Activated CD4-positive, alpha-beta T cell treated with anti-CD3 and anti-CD28 coated beads for 1 hour (primary cell): Measurements from ENCODE around the gene CHRNA10.

ENCODE experiments used
- DNase-seq: peaks from one replicate; pipeline ENCODE4 v3.0.0-alpha.2; 2020

CHRNA10 gene

GRCh38 chr11:3671334-3672254 lies at the start of gene CHRNA10:
TSS of gene CHRNA10 (minus strand) at chr11:3671384. CDS start at chr11:3671312, 72 bp downstream.
- no peak for DNase-seq

GRCh38 chr11:3712274-3712673 lies 41.1 kb upstream of the CHRNA10 start:
- no peak for DNase-seq

GRCh38 chr11:3710485-3711259 lies 39.5 kb upstream of the CHRNA10 start:
- no peak for DNase-seq

GRCh38 chr11:3709977-3710376 lies 38.8 kb upstream of the CHRNA10 start:
- no peak for DNase-seq

- DNase-seq: no peak
Measured at GRCh38 chr11:3707176-3707575, 36.0 kb upstream of the CHRNA10 start.

- no peak for DNase-seq
Measured at GRCh38 chr11:3703383-3703782, 32.2 kb upstream of the CHRNA10 start.

GRCh38 chr11:3700910-3701309 lies 29.7 kb upstream of the CHRNA10 start:
- no peak for DNase-seq

GRCh38 chr11:3700410-3700809 lies 29.2 kb upstream of the CHRNA10 start:
- no peak for DNase-seq

GRCh38 chr11:3686751-3687150 lies 15.6 kb upstream of the CHRNA10 start:
- DNase-seq: no peak

- DNase-seq: no peak
Measured at GRCh38 chr11:3685923-3686322, 14.7 kb upstream of the CHRNA10 start.

- no peak for DNase-seq
Measured at GRCh38 chr11:3684819-3685172, 13.6 kb upstream of the CHRNA10 start.

GRCh38 chr11:3684129-3684818 lies 13.1 kb upstream of the CHRNA10 start:
- no peak for DNase-seq

GRCh38 chr11:3683039-3683438 lies 11.9 kb upstream of the CHRNA10 start:
- no peak for DNase-seq

- DNase-seq: no peak
Measured at GRCh38 chr11:3679077-3679476, 7.9 kb upstream of the CHRNA10 start.

GRCh38 chr11:3675971-3676370 lies 4.8 kb upstream of the CHRNA10 start:
- DNase-seq: no peak

GRCh38 chr11:3674189-3674588 lies 3.0 kb upstream of the CHRNA10 start:
- DNase-seq: no peak

- DNase-seq: no peak
Measured at GRCh38 chr11:3669742-3670183, 1.4 kb downstream of the CHRNA10 start.

GRCh38 chr11:3669128-3669527 lies 2.1 kb downstream of the CHRNA10 start:
- DNase-seq: no peak

GRCh38 chr11:3667149-3668035 lies 3.8 kb downstream of the CHRNA10 start:
- no peak for DNase-seq

GRCh38 chr11:3666023-3666530 lies 5.1 kb downstream of the CHRNA10 start:
- DNase-seq: no peak

- DNase-seq: no peak
Measured at GRCh38 chr11:3665336-3666022, 5.7 kb downstream of the CHRNA10 start.
